Renal cortex interstitium (tissue), 15 donors: Measurements from ENCODE around the gene SFR1. TPM values are rescaled to one million over a fixed set of nuclear protein-coding genes. Genes with fewer than 3 reads are reported as not detected.

ENCODE experiments used
- DNase-seq, 11 donors: peaks; one replicate each; pipeline ENCODE4 v3.0.0-alpha.2; 2013; ENCODE audit warnings: low read depth in 9 of 11, low spot score in 4 of 11; ENCODE audit errors: extremely low read depth in 1 of 11
- long read RNA-seq, 16 experiments: transcript quantifications; one replicate each; lab custom pipeline, GENCODE V29; 2026
- polyA plus RNA-seq, 3 donors: library from polyadenylated mRNA; unstranded; fragments of 120-200 nt; gene quantifications; one replicate each; pipeline ENCODE4 v1.2.1, GENCODE V29; 2013; ENCODE audit not compliant: insufficient read length in 3 of 3

Gene SFR1
- 10 to 100 TPM in 2 of 3 donors, 1 to 10 TPM in 1; 9.4 to 12.2 (median 10.5) TPM for polyA plus RNA-seq
- long read RNA-seq, donor 1, partial matches to known transcripts, result 0 of 4 reads
- long read RNA-seq, donor 1, other reads (novel, unspliced or antisense), result 0 of 4 reads
- long read RNA-seq, donor 2, partial matches to known transcripts, result 0 of 5 reads
- long read RNA-seq, donor 2, other reads (novel, unspliced or antisense), result 0 of 5 reads
- long read RNA-seq, donor 3, transcript SFR1-201 (4 exons, 1,438 nt), result major isoform, 6 of 19 reads
- long read RNA-seq, donor 3, partial matches to known transcripts, result 9 of 19 reads
- long read RNA-seq, donor 3, other reads (novel, unspliced or antisense), result 0 of 19 reads
- long read RNA-seq, donor 4, partial matches to known transcripts, result 0 of 3 reads
- long read RNA-seq, donor 4, other reads (novel, unspliced or antisense), result 0 of 3 reads
- long read RNA-seq, donor 5, result 0 reads
- long read RNA-seq, donor 6, transcript SFR1-201 (4 exons, 1,438 nt), result major isoform, 5 of 7 reads
- long read RNA-seq, donor 6, partial matches to known transcripts, result 0 of 7 reads
- long read RNA-seq, donor 6, other reads (novel, unspliced or antisense), result 0 of 7 reads
- long read RNA-seq, donor 7, partial matches to known transcripts, result 0 of 5 reads
- long read RNA-seq, donor 7, other reads (novel, unspliced or antisense), result 0 of 5 reads
- long read RNA-seq, donor 8, transcript SFR1-202 (4 exons, 1,503 nt), result minor isoform, 5 of 13 reads
- long read RNA-seq, donor 8, transcript SFR1-201 (4 exons, 1,438 nt), result major isoform, 8 of 13 reads
- long read RNA-seq, donor 8, partial matches to known transcripts, result 0 of 13 reads
- long read RNA-seq, donor 8, other reads (novel, unspliced or antisense), result 0 of 13 reads
- long read RNA-seq, donor 9, partial matches to known transcripts, result 0 of 6 reads
- long read RNA-seq, donor 9, other reads (novel, unspliced or antisense), result 0 of 6 reads
- long read RNA-seq, donor 10, partial matches to known transcripts, result 5 of 10 reads
- long read RNA-seq, donor 10, other reads (novel, unspliced or antisense), result 0 of 10 reads
- long read RNA-seq, donor 11, partial matches to known transcripts, result 0 of 3 reads
- long read RNA-seq, donor 11, other reads (novel, unspliced or antisense), result 0 of 3 reads
- long read RNA-seq, donor 12, partial matches to known transcripts, result 0 of 1 reads
- long read RNA-seq, donor 12, other reads (novel, unspliced or antisense), result 0 of 1 reads
- long read RNA-seq, donor 13, result 0 reads
- long read RNA-seq, donor 14, partial matches to known transcripts, result 0 of 4 reads
- long read RNA-seq, donor 14, other reads (novel, unspliced or antisense), result 0 of 4 reads
- long read RNA-seq, donor 15, partial matches to known transcripts, result 0 of 2 reads
- long read RNA-seq, donor 15, other reads (novel, unspliced or antisense), result 0 of 2 reads
- long read RNA-seq, donor 16, transcript SFR1-201 (4 exons, 1,438 nt), result major isoform, 7 of 8 reads
- long read RNA-seq, donor 16, partial matches to known transcripts, result 0 of 8 reads
- long read RNA-seq, donor 16, other reads (novel, unspliced or antisense), result 0 of 8 reads

GRCh38 chr10:104121485-104122224 lies at the start of gene SFR1:
SFR1 (plus strand) TSS chr10:104122171; CDS start chr10:104122184, 13 bp downstream.
- DNase-seq, result peak; percentile 93 to 99 (median 98)

GRCh38 chr10:104072786-104073185 lies 49.2 kb upstream of the SFR1 start:
- DNase-seq, result no peak

- DNase-seq, result no peak
These were observed 47.5 kb upstream of the SFR1 start for GRCh38 chr10:104074505-104074904.

GRCh38 chr10:104076743-104077160 lies 45.2 kb upstream of the SFR1 start:
- peak; percentile 28 to 69 (median 51) for DNase-seq

- DNase-seq, result no peak
These were observed 44.7 kb upstream of the SFR1 start for GRCh38 chr10:104077247-104077646.

GRCh38 chr10:104077663-104078151 lies 44.3 kb upstream of the SFR1 start:
- DNase-seq, result no peak

- DNase-seq, result no peak
These were observed 41.2 kb upstream of the SFR1 start for GRCh38 chr10:104080762-104081161.

GRCh38 chr10:104081998-104082397 lies 40.0 kb upstream of the SFR1 start:
- no peak for DNase-seq

- no peak for DNase-seq
These were observed 37.4 kb upstream of the SFR1 start for GRCh38 chr10:104084482-104085142.

- DNase-seq, result no peak
These were observed 36.1 kb upstream of the SFR1 start, which contains the start of gene COL17A1 for GRCh38 chr10:104085801-104086400. COL17A1 (minus strand) TSS chr10:104085880; CDS start chr10:104080673, 5,207 bp downstream.

- no peak for DNase-seq
These were observed 33.7 kb upstream of the SFR1 start for GRCh38 chr10:104088239-104088638.

- DNase-seq, result no peak
These were observed 32.4 kb upstream of the SFR1 start for GRCh38 chr10:104089621-104090020.

GRCh38 chr10:104090611-104091010 lies 31.4 kb upstream of the SFR1 start:
- DNase-seq, result no peak

- DNase-seq, result no peak
These were observed 29.2 kb upstream of the SFR1 start for GRCh38 chr10:104092749-104093148.

GRCh38 chr10:104096692-104097091 lies 25.3 kb upstream of the SFR1 start:
- no peak for DNase-seq

- DNase-seq, result no peak
These were observed 23.5 kb upstream of the SFR1 start for GRCh38 chr10:104098358-104098925.
